ENCODE data around the gene COL4A2.

COL4A2 gene

GRCh38 chr13:110323172-110323891 is 16.2 kb downstream of the COL4A2 start:
- DNase-seq (ENCODE audit: low spot score) = no peak

- DNase-seq (ENCODE audit: low spot score) = no peak
Measured at GRCh38 chr13:110324026-110324749, 17.1 kb downstream of the COL4A2 start.

GRCh38 chr13:110326263-110326904 is 19.3 kb downstream of the COL4A2 start:
- DNase-seq (ENCODE audit: low spot score) = no peak

- no peak for DNase-seq (ENCODE audit: low spot score)
Measured at GRCh38 chr13:110327051-110327721, 20.1 kb downstream of the COL4A2 start.

GRCh38 chr13:110328573-110328972 is 21.5 kb downstream of the COL4A2 start:
- DNase-seq (ENCODE audit: low spot score) = no peak

- no peak for DNase-seq (ENCODE audit: low spot score)
Measured at GRCh38 chr13:110329258-110329657, 22.2 kb downstream of the COL4A2 start.

GRCh38 chr13:110329798-110330461 is 22.8 kb downstream of the COL4A2 start:
- no peak for DNase-seq (ENCODE audit: low spot score)

- no peak for DNase-seq (ENCODE audit: low spot score)
Measured at GRCh38 chr13:110330491-110331011, 23.5 kb downstream of the COL4A2 start.

- DNase-seq (ENCODE audit: low spot score) = no peak
Measured at GRCh38 chr13:110331362-110331761, 24.3 kb downstream of the COL4A2 start.

GRCh38 chr13:110332750-110333149 is 25.7 kb downstream of the COL4A2 start:
- no peak for DNase-seq (ENCODE audit: low spot score)

GRCh38 chr13:110333837-110334236 is 26.8 kb downstream of the COL4A2 start:
- DNase-seq (ENCODE audit: low spot score) = no peak

- DNase-seq (ENCODE audit: low spot score) = no peak
Measured at GRCh38 chr13:110334256-110334655, 27.2 kb downstream of the COL4A2 start.

- no peak for DNase-seq (ENCODE audit: low spot score)
Measured at GRCh38 chr13:110334841-110335490, 27.9 kb downstream of the COL4A2 start.

- DNase-seq (ENCODE audit: low spot score) = no peak
Measured at GRCh38 chr13:110336108-110336507, 29.0 kb downstream of the COL4A2 start.

GRCh38 chr13:110336681-110337080 is 29.6 kb downstream of the COL4A2 start:
- no peak for DNase-seq (ENCODE audit: low spot score)

GRCh38 chr13:110337247-110337646 is 30.2 kb downstream of the COL4A2 start:
- DNase-seq (ENCODE audit: low spot score) = no peak

- DNase-seq (ENCODE audit: low spot score) = no peak
Measured at GRCh38 chr13:110338441-110339101, 31.5 kb downstream of the COL4A2 start.

GRCh38 chr13:110339263-110339662 is 32.2 kb downstream of the COL4A2 start:
- DNase-seq (ENCODE audit: low spot score) = no peak

GRCh38 chr13:110339975-110340550 is 33.0 kb downstream of the COL4A2 start:
- DNase-seq (ENCODE audit: low spot score) = no peak

GRCh38 chr13:110340812-110341444 is 33.8 kb downstream of the COL4A2 start:
- no peak for DNase-seq (ENCODE audit: low spot score)

Data from HuH-7 (cell line).